Measurements from ENCODE around the gene BORCS6. TPM values are rescaled to one million over a fixed set of nuclear protein-coding genes. Genes with fewer than 3 reads are reported as not detected.

Gene BORCS6
- total and polyA plus RNA-seq, 2 of the 4 experiments (the other 2 are of a cell fraction), result 2.7 to 3.3 TPM

DNA sequence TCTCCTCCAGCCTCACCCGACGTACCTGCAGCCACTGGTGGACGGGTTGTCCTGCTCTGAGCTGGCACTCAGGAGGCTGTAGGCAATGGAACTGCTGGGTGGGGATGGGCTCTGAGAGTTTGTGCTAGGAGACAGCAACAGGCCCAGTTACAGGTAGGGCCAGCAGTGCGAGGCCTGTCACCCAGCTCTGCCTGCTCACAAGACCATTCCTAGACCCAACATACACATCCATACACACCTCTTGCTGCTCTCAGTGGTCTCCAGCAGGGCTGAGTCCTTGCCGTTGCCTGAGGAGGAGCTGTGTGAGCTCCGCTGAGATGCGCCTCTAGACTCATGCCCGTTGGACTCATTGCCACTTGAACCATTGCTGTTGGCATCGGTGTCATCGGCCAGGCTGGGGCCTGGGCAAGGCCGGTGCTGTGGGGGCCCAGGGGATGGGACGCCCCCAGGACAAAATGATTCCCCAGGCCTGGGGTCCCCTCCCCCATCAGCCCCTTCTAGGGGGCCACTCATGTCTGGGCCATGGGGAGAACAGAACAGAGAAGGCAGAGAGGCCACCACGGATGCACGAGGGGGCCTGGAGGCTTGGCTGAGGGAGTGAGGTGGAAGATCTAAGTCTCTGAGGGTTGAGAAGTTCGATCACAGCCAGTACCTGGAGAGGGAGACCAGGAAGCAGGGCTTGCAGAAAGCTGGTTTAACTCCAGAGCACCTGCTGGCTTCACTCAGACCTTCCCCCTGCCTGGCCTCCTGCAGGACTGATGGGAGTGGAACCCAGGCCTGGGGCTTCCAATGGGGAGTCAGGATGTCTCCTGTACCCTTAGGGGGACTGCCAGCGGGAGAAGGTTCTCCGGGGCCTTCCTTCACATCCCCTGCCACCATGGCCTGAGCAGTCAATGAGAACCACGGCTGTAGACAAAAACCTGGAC, 39.5 kb downstream of the BORCS6 start:
- DNase-seq (no peak), ATAC-seq (ENCODE audit: low read depth) (no peak)
- peak overlapping the region; percentile 77 for H3K14ac ChIP-seq (replicated peaks; ENCODE audit: low read depth, low read length)
- peak overlapping the region; percentile 73 for H4K91ac ChIP-seq (ENCODE audit: insufficient read depth, low read depth, low read length)
- H3K36me3 ChIP-seq (ENCODE audit: control insufficient read depth, insufficient read depth, low read length), result peaks cover 39% of the 10 kb centered on the region
- H3K4me3 ChIP-seq (ENCODE audit: insufficient read depth, low read depth, low read length), result 0 out of 2 replicates have a peak overlapping the region, but pooled peaks have one; percentile 17
- peak overlapping the region; percentile 50 for H3K27ac ChIP-seq (ENCODE audit: insufficient read depth, low read length)
- H2AK5ac ChIP-seq (ENCODE audit: low read depth, low read length), result peak overlapping the region; percentile 47; the same call in 1 of the 2 replicates
- peak overlapping the region; percentile 40; the same call in 1 of the 3 replicates for H2BK15ac ChIP-seq (ENCODE audit: low read depth, low read length)
- H3K4me1 ChIP-seq (ENCODE audit: control insufficient read depth, insufficient read depth, low read length), result peaks cover 21% of the 10 kb centered on the region
- H3K56ac ChIP-seq (ENCODE audit: extremely low read depth, insufficient read depth, low read length), result no peak overlapping the region
- peak overlapping the region; percentile 90 for H2AK9ac ChIP-seq (replicated peaks; ENCODE audit: low read depth, low read length, poor library complexity)
- intact Hi-C loops (cut with micrococcal nuclease) (no loop called here), dilution Hi-C loops (cut with HindIII; ENCODE audit: low sequenced_read_pairs, unreplicated experiment) (no loop called here), in situ Hi-C loops (cut with MboI; ENCODE audit: low sequenced_read_pairs) (loop anchor here (25.0 kb wide), 1 partner anchor 913 kb away; the partner anchor contains the start of genes DVL2, GABARAP and PHF23)
- no peak overlapping the region for H4K5ac ChIP-seq (ENCODE audit: low read depth, low read length)
- no peaks in the 10 kb centered on the region for H3K9me3 ChIP-seq (ENCODE audit: control insufficient read depth, insufficient read depth, low read length)
- H3K18ac ChIP-seq (ENCODE audit: low read depth, low read length), result no peak overlapping the region
- H2BK120ac ChIP-seq (ENCODE audit: low read depth, low read length), result peak overlapping the region; percentile 53; the same call in 1 of the 2 replicates
- peak overlapping the region; percentile 88 for H2AFZ ChIP-seq (replicated peaks; ENCODE audit: low read length, poor library complexity)
- 82% methylated on average over 8 of the region's 18 CpGs; no CpG with 5 or more reads in 1 of the 2 experiments for WGBS, 2 experiments (ENCODE audit: extremely low coverage in 2 of 2, insufficient read length in 1 of 2)
- H2BK20ac ChIP-seq (ENCODE audit: low read depth, low read length), result peak overlapping the region; percentile 44; the same call in 1 of the 2 replicates
- no TSS peak for BruUV-seq (replicated peaks)
- peak overlapping the region in 1 of 2 experiments; percentile 79; a peak in 2 of 4 replicates for H4K8ac ChIP-seq (ENCODE audit: low read depth in 2 of 2, low read length in 2 of 2)
- H3K9me1 ChIP-seq (ENCODE audit: insufficient read depth, low read length), result peaks cover 18% of the 10 kb centered on the region
- H3K23ac ChIP-seq (ENCODE audit: low read depth, low read length), result no peak overlapping the region
- peak overlapping the region; percentile 84 for H3K4me2 ChIP-seq (ENCODE audit: low read depth, low read length)
- peak overlapping the region; percentile 83; the same call in 1 of the 2 replicates for H3K4ac ChIP-seq (ENCODE audit: low read depth, low read length)
- H3K79me1 ChIP-seq (ENCODE audit: low read depth in 1 of 2, low read length in 2 of 2), result peaks cover 3 to 31% of the 10 kb centered on the region in 2 experiments; a peak in 2 of 4 replicates
- peak overlapping the region; percentile 59 for H2BK5ac ChIP-seq (ENCODE audit: low read depth, low read length, poor library complexity, severe bottlenecking)
- CTCF ChIA-PET, result interaction anchor here (0.6 to 1.5 kb wide), 3 partner anchors 9 to 31 kb away, joined by 3 read pairs; no protein-coding TSS in a partner anchor
- peaks cover 9% of the 10 kb centered on the region for H4K20me1 ChIP-seq (ENCODE audit: insufficient read depth, low read length)
- no peaks in the 10 kb centered on the region for H3K27me3 ChIP-seq (ENCODE audit: control insufficient read depth, insufficient read depth, low read length)
- peak overlapping the region; percentile 18; the same call in 1 of the 2 replicates for H3K9ac ChIP-seq (ENCODE audit: low read depth, low read length)
- POLR2A ChIA-PET (ENCODE audit: unreplicated experiment), result interaction anchor here (0.5 kb wide), 1 partner anchor 97 kb away, joined by 3 read pairs; the partner anchor contains the start of gene CTC1
- TF ChIP-seq NFE2L2 (IDR thresholded peaks at IDR 0.05; ENCODE audit: low read depth, low read length) (no peak), SMC3 (IDR thresholded peaks at IDR 0.05; ENCODE audit: low read depth, low read length) (no peak), CEBPB (IDR thresholded peaks at IDR 0.05; ENCODE audit: low read depth, low read length) (no peak), FOS (IDR thresholded peaks at IDR 0.05; ENCODE audit: low read depth, low read length) (no peak), CTCF (conservative IDR thresholded peaks at IDR 0.05; ENCODE audit: low read depth, low read length) (no peak), ELK1 (IDR thresholded peaks at IDR 0.05; ENCODE audit: borderline replicate concordance, low read depth, low read length) (no peak), CHD1 (IDR thresholded peaks at IDR 0.05; ENCODE audit: low read depth, low read length) (no peak), RFX5 (IDR thresholded peaks at IDR 0.05; ENCODE audit: low read depth, low read length) (no peak), MAFK (IDR thresholded peaks at IDR 0.05; ENCODE audit: low read depth, low read length) (no peak), USF2 (IDR thresholded peaks at IDR 0.05; ENCODE audit: low read depth, low read length) (no peak), MAZ (IDR thresholded peaks at IDR 0.05; ENCODE audit: borderline replicate concordance, low read depth, low read length) (no peak), POLR2A (IDR thresholded peaks at IDR 0.05; ENCODE audit: low read depth, low read length) (no peak; the same call in 1 of the 2 replicates)

Data from IMR-90 (cell line).